ENCODE measurements around the gene COPS7B.
A peak's percentile ranks its signal among the peaks of the same experiment; 100 is the strongest.

COPS7B gene

DNA sequence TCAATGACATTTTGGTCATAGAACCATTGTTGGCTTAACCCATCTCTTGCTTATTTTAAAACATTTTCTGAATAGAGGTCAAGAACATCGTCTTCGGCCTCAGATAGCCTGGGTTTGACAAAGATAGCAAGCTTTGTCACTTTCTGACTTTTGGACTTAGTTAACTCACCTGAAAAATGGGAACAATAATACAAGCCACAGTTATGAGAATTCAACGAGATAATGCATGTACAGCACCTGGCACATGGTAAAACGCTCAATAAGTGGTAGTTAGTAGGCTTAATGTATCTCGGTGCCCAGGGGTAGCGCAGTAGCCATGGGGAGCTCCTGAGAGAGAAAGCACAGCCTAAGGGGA, 446 bp upstream of the COPS7B start:
- no peak for DNase-seq
- Histone ChIP-seq H3K27me3 (no peaks in the 10 kb centered on the region), H3K4me3 (ENCODE audit: low read depth, low read length) (peak overlapping the region; percentile 93), H3K4me1 (peaks cover 3% of the 10 kb centered on the region), H3K36me3 (peaks cover 20% of the 10 kb centered on the region), H3K9me3 (no peaks in the 10 kb centered on the region)
- TF ChIP-seq, protein P1, sequence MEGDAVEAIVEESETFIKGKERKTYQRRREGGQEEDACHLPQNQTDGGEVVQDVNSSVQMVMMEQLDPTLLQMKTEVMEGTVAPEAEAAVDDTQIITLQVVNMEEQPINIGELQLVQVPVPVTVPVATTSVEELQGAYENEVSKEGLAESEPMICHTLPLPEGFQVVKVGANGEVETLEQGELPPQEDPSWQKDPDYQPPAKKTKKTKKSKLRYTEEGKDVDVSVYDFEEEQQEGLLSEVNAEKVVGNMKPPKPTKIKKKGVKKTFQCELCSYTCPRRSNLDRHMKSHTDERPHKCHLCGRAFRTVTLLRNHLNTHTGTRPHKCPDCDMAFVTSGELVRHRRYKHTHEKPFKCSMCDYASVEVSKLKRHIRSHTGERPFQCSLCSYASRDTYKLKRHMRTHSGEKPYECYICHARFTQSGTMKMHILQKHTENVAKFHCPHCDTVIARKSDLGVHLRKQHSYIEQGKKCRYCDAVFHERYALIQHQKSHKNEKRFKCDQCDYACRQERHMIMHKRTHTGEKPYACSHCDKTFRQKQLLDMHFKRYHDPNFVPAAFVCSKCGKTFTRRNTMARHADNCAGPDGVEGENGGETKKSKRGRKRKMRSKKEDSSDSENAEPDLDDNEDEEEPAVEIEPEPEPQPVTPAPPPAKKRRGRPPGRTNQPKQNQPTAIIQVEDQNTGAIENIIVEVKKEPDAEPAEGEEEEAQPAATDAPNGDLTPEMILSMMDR (IDR thresholded peaks at IDR 0.05; ENCODE audit: low read depth, low read length): no peak

DNA sequence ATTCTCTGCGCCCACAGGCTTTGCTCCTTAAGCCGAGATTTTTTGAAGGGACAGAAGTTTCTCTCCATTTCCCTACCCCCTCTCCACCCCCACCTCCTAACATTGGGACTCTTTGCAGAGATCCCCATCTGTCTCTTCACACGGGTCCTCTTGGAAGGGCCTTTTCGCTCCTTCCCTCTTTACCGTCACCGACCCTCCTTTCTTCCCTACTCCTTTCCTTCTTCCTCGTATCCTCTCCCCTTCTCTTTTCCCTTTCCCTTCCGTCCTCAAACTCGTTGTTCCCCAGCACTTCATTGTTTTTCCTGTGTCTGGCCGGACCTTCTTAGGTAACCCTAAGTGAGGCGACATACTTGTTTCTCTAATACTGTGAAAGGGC, 660 bp downstream of the COPS7B start:
- Histone ChIP-seq H3K36me3 (peaks cover 31% of the 10 kb centered on the region), H3K4me3 (ENCODE audit: low read depth, low read length) (peak overlapping the region; percentile 93), H3K27me3 (no peaks in the 10 kb centered on the region), H3K9me3 (no peaks in the 10 kb centered on the region), H3K4me1 (peaks cover 3% of the 10 kb centered on the region)
- no peak for DNase-seq
- TF ChIP-seq, protein P1 (IDR thresholded peaks at IDR 0.05; ENCODE audit: low read depth, low read length): no peak

DNA sequence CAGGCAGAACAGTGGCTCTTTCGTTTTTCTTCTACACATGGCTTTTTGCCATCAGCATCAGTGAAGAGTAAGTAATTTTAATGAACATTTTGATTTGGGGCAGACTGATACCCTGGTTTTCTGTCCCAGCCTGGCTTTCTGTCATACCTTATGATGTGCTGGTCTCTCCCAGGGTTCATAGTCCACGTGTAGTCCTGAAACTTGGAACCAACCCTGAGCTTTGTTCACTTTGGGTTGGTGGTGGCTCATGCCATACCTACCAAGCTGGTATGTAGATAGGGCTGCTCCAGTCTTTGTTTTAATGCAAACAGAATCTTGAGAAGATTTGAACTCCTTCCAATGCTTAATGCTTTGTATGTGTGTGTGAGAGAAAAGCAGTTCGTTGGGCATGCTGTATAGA, 4.9 kb downstream of the COPS7B start:
- TF ChIP-seq, protein P1 (IDR thresholded peaks at IDR 0.05; ENCODE audit: low read depth, low read length): no peak
- H3K27me3 ChIP-seq: no peaks in the 10 kb centered on the region
- H3K9me3 ChIP-seq: no peaks in the 10 kb centered on the region
- peaks cover 26% of the 10 kb centered on the region for H3K4me1 ChIP-seq
- no peak overlapping the region for H3K4me3 ChIP-seq (ENCODE audit: low read depth, low read length)
- H3K36me3 ChIP-seq: peaks cover 47% of the 10 kb centered on the region
- DNase-seq: no peak

DNA sequence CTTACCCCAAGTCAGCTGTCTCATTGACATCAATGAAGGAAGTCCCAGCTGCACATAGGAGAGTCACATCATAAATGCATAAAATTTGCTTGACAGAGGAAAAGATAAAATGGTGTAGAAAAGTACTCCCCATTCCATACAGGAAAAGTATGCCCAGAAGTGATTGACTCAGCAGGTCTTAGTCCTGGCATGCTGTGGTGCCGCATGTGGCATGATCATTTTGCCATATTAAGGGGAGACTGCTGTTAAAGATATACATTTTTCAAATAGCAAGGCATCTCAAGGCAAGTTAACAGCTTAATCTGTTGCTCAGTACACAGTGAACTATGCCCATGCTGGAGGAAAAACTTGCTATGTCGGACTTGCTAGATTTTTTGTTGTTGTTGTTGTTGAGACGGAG, 8.1 kb downstream of the COPS7B start:
- peaks cover 34% of the 10 kb centered on the region for H3K4me1 ChIP-seq
- H3K36me3 ChIP-seq: peaks cover 60% of the 10 kb centered on the region
- TF ChIP-seq, protein P1 (IDR thresholded peaks at IDR 0.05; ENCODE audit: low read depth, low read length): no peak
- DNase-seq: no peak
- H3K4me3 ChIP-seq (ENCODE audit: low read depth, low read length): no peak overlapping the region
- no peaks in the 10 kb centered on the region for H3K27me3 ChIP-seq
- H3K9me3 ChIP-seq: no peaks in the 10 kb centered on the region

DNA sequence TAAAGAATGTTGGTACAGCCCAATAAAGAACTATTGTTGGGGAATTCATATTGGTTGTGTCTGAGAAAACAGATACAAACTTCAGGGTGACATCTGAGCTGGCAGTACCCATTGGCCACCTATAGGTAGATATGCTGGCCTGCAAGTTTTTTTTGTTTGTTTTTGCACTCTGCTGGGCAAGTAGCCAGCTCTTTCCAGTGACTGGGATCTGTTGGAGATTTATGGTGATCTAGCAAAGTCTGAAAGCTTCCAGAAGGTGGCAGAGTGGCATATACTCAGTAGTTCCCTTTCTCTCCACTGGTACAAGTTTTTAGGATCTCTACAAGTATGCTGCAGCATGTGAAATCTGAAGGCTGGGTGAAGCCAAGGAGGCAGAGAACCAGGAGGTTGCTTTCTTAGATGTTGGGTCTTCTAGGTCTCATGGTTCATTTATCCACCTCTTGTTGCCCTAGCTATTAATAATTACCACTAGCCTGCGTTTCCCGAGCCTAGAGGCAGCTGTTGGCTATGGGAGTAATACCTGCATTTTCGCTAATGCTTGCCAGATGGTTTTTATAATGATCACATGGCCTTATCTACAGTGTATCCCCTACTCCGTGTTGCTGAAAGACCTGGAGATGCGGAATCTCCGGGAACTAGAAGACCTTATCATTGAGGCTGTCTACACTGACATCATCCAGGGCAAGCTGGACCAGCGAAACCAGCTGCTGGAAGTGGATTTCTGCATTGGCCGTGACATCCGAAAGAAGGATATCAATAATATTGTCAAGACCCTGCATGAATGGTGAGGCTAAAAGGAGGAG, 9.5 kb downstream of the COPS7B start:
- Histone ChIP-seq H3K27me3 (no peaks in the 10 kb centered on the region), H3K4me3 (ENCODE audit: low read depth, low read length) (peak overlapping the region; percentile 29), H3K9me3 (no peaks in the 10 kb centered on the region), H3K36me3 (peaks cover 62% of the 10 kb centered on the region), H3K4me1 (peaks cover 34% of the 10 kb centered on the region)
- TF ChIP-seq, protein P1 (IDR thresholded peaks at IDR 0.05; ENCODE audit: low read depth, low read length): peak; percentile 81
- DNase-seq: peak; percentile 85

DNA sequence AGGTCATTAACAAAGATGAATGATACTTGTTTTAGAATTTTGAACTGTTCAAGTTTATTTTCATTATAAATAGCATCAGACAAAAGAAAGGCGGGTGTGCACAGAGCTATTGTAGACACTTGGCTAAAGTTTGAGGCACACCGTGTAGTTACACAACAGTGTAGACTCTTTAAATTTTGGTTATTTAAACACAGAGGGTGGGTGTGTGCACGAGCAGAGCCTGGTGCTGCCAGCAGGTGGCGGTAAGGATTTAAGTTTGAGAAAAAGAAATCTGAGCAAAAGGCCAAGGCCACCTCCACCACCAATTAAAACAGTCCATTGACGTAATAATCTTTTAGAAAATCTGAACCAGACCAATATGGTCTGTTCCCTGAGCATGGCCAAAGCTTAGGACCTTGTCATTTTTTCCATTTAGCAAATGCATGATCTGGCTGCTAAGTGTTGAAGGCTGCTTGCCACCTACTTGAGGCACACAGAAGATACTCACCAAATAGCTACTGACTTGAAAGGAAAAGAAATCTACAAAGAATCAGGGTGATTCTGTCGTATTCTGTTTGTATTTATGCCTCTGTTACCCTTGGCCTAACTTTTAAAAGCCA, 14.3 kb downstream of the COPS7B start:
- peak; percentile 71 for DNase-seq
- no peaks in the 10 kb centered on the region for H3K27me3 ChIP-seq
- peaks cover 12% of the 10 kb centered on the region for H3K4me1 ChIP-seq
- peaks cover 60% of the 10 kb centered on the region for H3K36me3 ChIP-seq
- no peak overlapping the region for H3K4me3 ChIP-seq (ENCODE audit: low read depth, low read length)
- TF ChIP-seq, protein P1 (IDR thresholded peaks at IDR 0.05; ENCODE audit: low read depth, low read length): peak; percentile 87
- H3K9me3 ChIP-seq: no peaks in the 10 kb centered on the region

All from BE2C (cell line).